H1 (cell line): ENCODE results near the gene ELL. TPM values are rescaled to one million over a fixed set of nuclear protein-coding genes. Genes with fewer than 3 reads are reported as not detected.

Source experiments
- CTCF ChIA-PET: fragments of 300-600 bp; sonication (Branson Sonifier 250); formaldehyde crosslinking; loops from one replicate; lab custom pipeline; 2021; ENCODE audit not compliant: partially characterized antibody; lab: Charles Lee
- POLR2A ChIA-PET: fragments of 300-600 bp; sonication (Branson Sonifier 250); formaldehyde crosslinking; loops from one replicate; lab custom pipeline; 2021; ENCODE audit warnings: inconsistent platforms; ENCODE audit not compliant: partially characterized antibody; lab: Charles Lee
- DNase-seq, 2 experiments: peaks; one replicate each; pipeline versions ENCODE4 v3.0.0 to v3.0.0-alpha.2; 2010 to 2022; ENCODE audit warnings: low spot score in 2 of 2, low read depth in 1 of 2, mixed read lengths in 1 of 2
- FAIRE-seq: peaks from 2 replicates; lab custom pipeline; 2011; peaks lifted over from hg19 to GRCh38; lab: Jason Lieb, UNC
- H2AFZ ChIP-seq: 2 replicates; pipeline ENCODE4 v1.8.1; 2012; ENCODE audit warnings: low read length, inconsistent platforms
- H2AK5ac ChIP-seq: 2 replicates; pipeline ENCODE4 v1.6.1; 2013; ENCODE audit warnings: low read depth, low read length
- H2BK120ac ChIP-seq: replicated peaks from 2 replicates; pipeline ENCODE3; 2013; ENCODE audit warnings: low read depth, low read length, inconsistent platforms
- H2BK12ac ChIP-seq: 2 replicates; pipeline ENCODE4 v1.6.1; 2013; ENCODE audit warnings: low read depth, low read length
- H2BK15ac ChIP-seq: 2 replicates; pipeline ENCODE4 v1.6.1; 2013; ENCODE audit warnings: low read length
- H2BK20ac ChIP-seq: 2 replicates; pipeline ENCODE4 v1.6.1; 2013; ENCODE audit warnings: low read length
- H2BK5ac ChIP-seq: 2 replicates; pipeline ENCODE4 v1.6.1; 2013; ENCODE audit warnings: low read depth, low read length
- H3K14ac ChIP-seq: 2 replicates; pipeline ENCODE4 v1.6.1; 2013; ENCODE audit warnings: inconsistent platforms; ENCODE audit not compliant: insufficient read length
- H3K18ac ChIP-seq: 2 replicates; pipeline ENCODE4 v1.6.1; 2013; ENCODE audit warnings: low read length; ENCODE audit errors: extremely low read depth
- H3K23ac ChIP-seq: 2 replicates; pipeline ENCODE4 v1.6.1; 2013; ENCODE audit warnings: inconsistent platforms; ENCODE audit not compliant: insufficient read length
- H3K23me2 ChIP-seq: 2 replicates; pipeline ENCODE4 v1.6.1; 2013; ENCODE audit warnings: low read depth, low read length
- H3K27ac ChIP-seq: 2 replicates; pipeline ENCODE4 v1.6.1; 2011; ENCODE audit warnings: low read depth, low read length, inconsistent platforms
- H3K27me3 ChIP-seq, 4 experiments: replicated peaks in 1 of 4; 1 replicate in 1 of 4; 2 replicates in 3 of 4; pipeline versions ENCODE4 v1.6.1 to v1.8.1; 2011 to 2013; ENCODE audit warnings: low read length in 3 of 4, mild to moderate bottlenecking in 3 of 4, inconsistent platforms in 2 of 4, mixed read lengths in 2 of 4, moderate library complexity in 1 of 4; ENCODE audit not compliant: control insufficient read depth in 3 of 4, insufficient read depth in 3 of 4; ENCODE audit errors: extremely low read depth in 1 of 4
- H3K36me3 ChIP-seq, 4 experiments: 2 replicates each; pipeline versions ENCODE4 v1.6.1 to v1.8.1; 2011 to 2013; ENCODE audit warnings: mild to moderate bottlenecking in 4 of 4, low read length in 3 of 4, moderate library complexity in 2 of 4, control low read depth in 1 of 4, inconsistent platforms in 1 of 4; ENCODE audit not compliant: insufficient read depth in 4 of 4, control insufficient read depth in 2 of 4
- H3K4ac ChIP-seq: replicated peaks from 2 replicates; pipeline ENCODE3; 2013; ENCODE audit warnings: low read length, low read depth, mixed read lengths, inconsistent platforms; ENCODE audit not compliant: insufficient read length
- H3K4me1 ChIP-seq, 4 experiments: replicated peaks in 1 of 4; 1 replicate in 1 of 4; 2 replicates in 3 of 4; pipeline versions ENCODE4 v1.6.1 to v1.8.1; 2011 to 2013; ENCODE audit warnings: low read length in 3 of 4, inconsistent platforms in 2 of 4, mixed read lengths in 1 of 4; ENCODE audit not compliant: insufficient read depth in 4 of 4, control insufficient read depth in 3 of 4
- H3K4me2 ChIP-seq, 2 experiments: 2 replicates each; pipeline versions ENCODE4 v1.6.1 to v1.8.1; 2011 to 2013; ENCODE audit warnings: low read depth in 2 of 2, low read length in 2 of 2, control low read depth in 1 of 2, inconsistent platforms in 1 of 2, mild to moderate bottlenecking in 1 of 2; ENCODE audit not compliant: insufficient read depth in 1 of 2
- H3K4me3 ChIP-seq, 4 experiments: fragments of 200-600, 300-600 bp in 1 of 4; sonication (generic), shearing (Covaris generic), sonication (Bioruptor Twin) in 1 of 4; 2 replicates each; pipeline versions ENCODE4 v1.5.1 to v1.8.1; 2011 to 2016; ENCODE audit warnings: low read length in 4 of 4, low read depth in 3 of 4, control low read depth in 2 of 4, inconsistent platforms in 2 of 4, mild to moderate bottlenecking in 2 of 4, mixed read lengths in 1 of 4, moderate library complexity in 1 of 4; ENCODE audit not compliant: insufficient read depth in 2 of 4; ENCODE audit errors: extremely low read depth in 1 of 4
- H3K56ac ChIP-seq: replicated peaks from 2 replicates; pipeline ENCODE3; 2013; ENCODE audit warnings: low read depth, mild to moderate bottlenecking, mixed read lengths, low read length, inconsistent platforms; ENCODE audit not compliant: insufficient read length
- H3K79me1 ChIP-seq: 2 replicates; pipeline ENCODE4 v1.6.1; 2013; ENCODE audit warnings: low read depth, low read length, control low read depth
- H3K79me2 ChIP-seq, 2 experiments: 2 replicates each; pipeline versions ENCODE4 v1.6.1 to v1.8.1; 2012 to 2013; ENCODE audit warnings: low read length in 2 of 2, mild to moderate bottlenecking in 2 of 2, inconsistent platforms in 1 of 2; ENCODE audit not compliant: insufficient read depth in 2 of 2, control insufficient read depth in 1 of 2
- H3K9ac ChIP-seq, 4 experiments: replicated peaks in 1 of 4; 1 replicate in 1 of 4; 2 replicates in 3 of 4; pipeline versions ENCODE4 v1.6.1 to v1.8.1; 2011 to 2013; ENCODE audit warnings: low read depth in 3 of 4, low read length in 3 of 4, control low read depth in 2 of 4, mild to moderate bottlenecking in 2 of 4, moderate library complexity in 2 of 4, inconsistent platforms in 1 of 4; ENCODE audit errors: extremely low read depth in 1 of 4
- H3K9me3 ChIP-seq, 2 experiments: 2 replicates each; pipeline versions ENCODE4 v1.6.1 to v1.8.1; 2012 to 2013; ENCODE audit warnings: mild to moderate bottlenecking in 2 of 2, moderate library complexity in 2 of 2, control low read depth in 1 of 2, inconsistent platforms in 1 of 2, low read depth in 1 of 2, low read length in 1 of 2, mixed read lengths in 1 of 2; ENCODE audit not compliant: insufficient read depth in 2 of 2
- H4K20me1 ChIP-seq, 2 experiments: replicated peaks in 1 of 2; 2 replicates each; pipeline versions ENCODE3 to v1.8.1; 2011 to 2013; ENCODE audit warnings: inconsistent platforms in 2 of 2, low read length in 2 of 2, mild to moderate bottlenecking in 1 of 2; ENCODE audit not compliant: insufficient read depth in 2 of 2, control insufficient read depth in 1 of 2
- H4K5ac ChIP-seq: 2 replicates; pipeline ENCODE4 v1.6.1; 2013; ENCODE audit warnings: low read length, low read depth, mixed read lengths, inconsistent platforms; ENCODE audit not compliant: insufficient read length
- H4K8ac ChIP-seq: 2 replicates; pipeline ENCODE4 v1.8.0; 2013; ENCODE audit warnings: mild to moderate bottlenecking, moderate library complexity, low read length, inconsistent platforms; ENCODE audit not compliant: insufficient read depth; ENCODE audit errors: extremely low read depth
- H4K91ac ChIP-seq: replicated peaks from 2 replicates; pipeline ENCODE3; 2013; ENCODE audit warnings: low read length, mixed read lengths, inconsistent platforms; ENCODE audit not compliant: insufficient read length
- ASH2L ChIP-seq: fragments of 200-600, 300-600 bp; sonication (generic); IDR thresholded peaks from one replicate; pipeline ENCODE4 v1.7.1; 2017; ENCODE audit warnings: low read length
- BRCA1 ChIP-seq: IDR thresholded peaks from 2 replicates; pipeline ENCODE4 v1.6.1; 2012; ENCODE audit warnings: low read depth, low read length, improper control_type of control experiment
- NANOG ChIP-seq: IDR thresholded peaks from 2 replicates; pipeline ENCODE4 v1.6.1; 2011; ENCODE audit warnings: low read length, low read depth, mild to moderate bottlenecking, inconsistent platforms; ENCODE audit not compliant: insufficient read depth, poor library complexity, severe bottlenecking
- POLR2AphosphoS5 ChIP-seq: IDR thresholded peaks from 2 replicates; pipeline ENCODE4 v1.6.1; 2011; ENCODE audit warnings: low read depth, low read length
- WGBS, 2 experiments: shearing (Covaris generic) in 1 of 2; methylation state at CpG; one replicate each; pipeline versions ENCODE4 v1.1.6 to v1.1.7; 2013 to 2015; ENCODE audit warnings: low lambda C conversion rate in 2 of 2, mixed read lengths in 2 of 2, inconsistent platforms in 1 of 2, low coverage in 1 of 2, missing lambda C conversion rate in 1 of 2; ENCODE audit not compliant: insufficient replicate concordance in 2 of 2, insufficient coverage in 1 of 2, insufficient read length in 1 of 2; ENCODE audit errors: extremely low coverage in 1 of 2, missing lambda C conversion rate in 1 of 2; 5-methylcytosine and 5-hydroxymethylcytosine counted together
- polyA plus RNA-seq, 7 experiments: library from polyadenylated mRNA; depleted of rRNA in 3 of 7; stranded (reverse) in 5 of 7; unstranded in 2 of 7; fragments of >200 nt in 5 of 7; fragments of 200-250 nt in 2 of 7; gene quantifications; 1 replicate in 5 of 7; 2 replicates in 1 of 7; 4 replicates in 1 of 7; pipeline versions ENCODE4 v1.2.1 to v1.2.3, GENCODE V29; 2011 to 2013; ENCODE audit warnings: missing spikeins in 2 of 7, mixed read lengths in 2 of 7
- total RNA-seq: library from RNA; stranded (reverse); fragmentation: NEBNext Ultra II Directional; extraction: Animal tissue kit (Norgen Biotek cat#: 25700); gene quantifications from 2 replicates; pipeline ENCODE4 v1.2.1, GENCODE V29; 2021
- TF ChIP-seq, protein P1 (sequence below): IDR thresholded peaks from 2 replicates; pipeline ENCODE4 v1.6.1; 2012; ENCODE audit warnings: inconsistent platforms
- TF ChIP-seq, protein P2 (sequence below): IDR thresholded peaks from 2 replicates; pipeline ENCODE4 v1.6.1; 2012; ENCODE audit warnings: low read length, inconsistent platforms
- TF ChIP-seq, protein P3 (sequence below): IDR thresholded peaks from 2 replicates; pipeline ENCODE4 v1.6.1; 2011; ENCODE audit warnings: low read length, improper control_type of control experiment

Gene ELL
- total and polyA plus RNA-seq, 2 of the 8 experiments (the other 6 are each of a cell fraction or from before 2014, with no cell fraction given), result 5.2 to 10.5 TPM

DNA sequence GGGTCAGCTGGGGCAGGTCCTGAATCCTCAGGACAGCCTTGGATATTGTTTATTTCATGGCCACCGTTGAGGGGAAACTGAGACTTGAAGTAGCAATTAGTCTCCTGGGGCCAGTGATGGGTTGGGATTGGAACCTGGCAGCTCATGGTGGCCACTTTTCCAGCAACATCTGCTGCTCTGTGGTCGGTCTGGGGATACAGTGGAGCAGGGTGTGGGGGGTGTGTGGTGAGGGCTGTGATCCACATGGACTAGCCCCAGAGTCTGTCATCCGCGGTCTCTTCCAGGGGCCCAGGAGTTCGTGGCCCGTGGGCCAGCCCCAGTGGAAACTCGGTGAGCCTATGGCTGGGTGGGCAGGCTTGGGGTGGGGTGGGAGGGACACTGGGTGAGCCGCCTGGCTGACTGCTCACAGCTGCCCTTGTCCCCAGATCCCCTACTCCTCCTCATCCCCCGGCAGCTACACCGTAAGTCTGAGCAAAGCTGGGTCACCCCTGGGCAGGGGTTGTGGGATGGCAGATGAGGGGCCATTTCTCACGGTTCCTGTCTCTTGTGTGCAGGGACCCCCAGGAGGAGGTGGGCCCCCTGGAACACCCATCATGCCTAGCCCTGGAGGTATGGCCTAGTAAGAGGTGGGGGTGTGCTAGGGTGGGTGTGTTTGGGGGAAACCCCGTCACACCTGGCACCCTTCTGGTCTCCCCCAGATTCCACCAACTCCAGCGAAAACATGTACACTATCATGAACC lies 89.4 kb downstream of the ELL start:
- Histone ChIP-seq H3K4ac (no peak overlapping the region), H3K4me3 (peak overlapping the region; percentile 16 to 68 (median 42)), H3K4me2 (peak overlapping the region; percentile 51 to 87), H4K5ac (no peak overlapping the region), H4K91ac (peak overlapping the region; percentile 97), H2BK12ac (peak overlapping the region; percentile 63; the same call in 1 of the 2 replicates), H3K9ac (peak overlapping the region in 2 of 4 experiments; percentile 45 to 59; a peak in 3 of 7 replicates), H4K8ac (no peak overlapping the region), H3K23ac (no peak overlapping the region), H2AFZ (no peak overlapping the region; the same call in 1 of the 2 replicates), H3K9me3 (no peaks in the 10 kb centered on the region), H3K27ac (no peak overlapping the region), H4K20me1 (peaks cover 0 to 16% of the 10 kb centered on the region in 2 experiments), H2BK15ac (peak overlapping the region; percentile 72), H3K79me2 (no peaks in the 10 kb centered on the region), H3K36me3 (peaks cover 2 to 13% (median 7%) of the 10 kb centered on the region in 4 experiments; a peak in 4 of 8 replicates), H2AK5ac (peak overlapping the region; percentile 86; the same call in 1 of the 2 replicates), H3K14ac (no peak overlapping the region), H3K18ac (peak overlapping the region; percentile 95), H3K56ac (peak overlapping the region; percentile 10), H3K4me1 (peaks cover 0 to 48% (median 28%) of the 10 kb centered on the region in 4 experiments; a peak in 6 of 7 replicates), H2BK20ac (peak overlapping the region; percentile 86; the same call in 1 of the 2 replicates), H3K27me3 (no peaks in the 10 kb centered on the region; a peak in 1 of 7 replicates), H3K23me2 (peaks cover 12% of the 10 kb centered on the region; the same call in 1 of the 2 replicates), H3K79me1 (no peaks in the 10 kb centered on the region; the same call in 1 of the 2 replicates), H2BK120ac (no peak overlapping the region), H2BK5ac (peak overlapping the region; percentile 93; the same call in 1 of the 2 replicates)
- WGBS, 2 experiments, result 78% methylated on average over 9 of the region's 13 CpGs; no CpG with 5 or more reads in 1 of the 2 experiments
- POLR2A ChIA-PET, result interaction anchor here (0.7 to 6.7 kb wide), 9 partner anchors 8 to 151 kb away, joined by 3 to 65 read pairs (median 7); partner anchors contain the start of genes JUND and SSBP4
- CTCF ChIA-PET, result interaction anchor here (0.6 to 1.4 kb wide), 5 partner anchors 10 to 414 kb away, joined by 3 to 4 read pairs (median 3); partner anchors contain the start of gene SSBP4
- DNase-seq, result no peak
- FAIRE-seq, result no peak
- TF ChIP-seq, protein P1, sequence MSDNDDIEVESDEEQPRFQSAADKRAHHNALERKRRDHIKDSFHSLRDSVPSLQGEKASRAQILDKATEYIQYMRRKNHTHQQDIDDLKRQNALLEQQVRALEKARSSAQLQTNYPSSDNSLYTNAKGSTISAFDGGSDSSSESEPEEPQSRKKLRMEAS, result no peak
- no peak for TF ChIP-seq POLR2AphosphoS5
- no peak for TF ChIP-seq BRCA1
- no peak for TF ChIP-seq NANOG
- TF ChIP-seq, protein P2, sequence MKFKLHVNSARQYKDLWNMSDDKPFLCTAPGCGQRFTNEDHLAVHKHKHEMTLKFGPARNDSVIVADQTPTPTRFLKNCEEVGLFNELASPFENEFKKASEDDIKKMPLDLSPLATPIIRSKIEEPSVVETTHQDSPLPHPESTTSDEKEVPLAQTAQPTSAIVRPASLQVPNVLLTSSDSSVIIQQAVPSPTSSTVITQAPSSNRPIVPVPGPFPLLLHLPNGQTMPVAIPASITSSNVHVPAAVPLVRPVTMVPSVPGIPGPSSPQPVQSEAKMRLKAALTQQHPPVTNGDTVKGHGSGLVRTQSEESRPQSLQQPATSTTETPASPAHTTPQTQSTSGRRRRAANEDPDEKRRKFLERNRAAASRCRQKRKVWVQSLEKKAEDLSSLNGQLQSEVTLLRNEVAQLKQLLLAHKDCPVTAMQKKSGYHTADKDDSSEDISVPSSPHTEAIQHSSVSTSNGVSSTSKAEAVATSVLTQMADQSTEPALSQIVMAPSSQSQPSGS, result no peak
- TF ChIP-seq ASH2L, result no peak
- TF ChIP-seq, protein P3, sequence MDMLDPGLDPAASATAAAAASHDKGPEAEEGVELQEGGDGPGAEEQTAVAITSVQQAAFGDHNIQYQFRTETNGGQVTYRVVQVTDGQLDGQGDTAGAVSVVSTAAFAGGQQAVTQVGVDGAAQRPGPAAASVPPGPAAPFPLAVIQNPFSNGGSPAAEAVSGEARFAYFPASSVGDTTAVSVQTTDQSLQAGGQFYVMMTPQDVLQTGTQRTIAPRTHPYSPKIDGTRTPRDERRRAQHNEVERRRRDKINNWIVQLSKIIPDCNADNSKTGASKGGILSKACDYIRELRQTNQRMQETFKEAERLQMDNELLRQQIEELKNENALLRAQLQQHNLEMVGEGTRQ, result no peak
